G401 (cell line): ENCODE data around the gene LDLRAD4. TPM values are rescaled to one million over a fixed set of nuclear protein-coding genes. Genes with fewer than 3 reads are reported as not detected.

ENCODE experiments used
- DNase-seq: peaks from one replicate; pipeline ENCODE4 v3.0.0-alpha.2; 2015; ENCODE audit warnings: low spot score
- in situ Hi-C: cut with HindIII; loops from 2 replicates; pipeline ENCODE4 v1.10.0; 2016; ENCODE audit warnings: low sequenced_read_pairs, mixed read lengths
- total RNA-seq: library from RNA; depleted of rRNA; stranded (reverse); fragments of >200 nt; shearing (Covaris generic); gene quantifications from 2 replicates; pipeline ENCODE4 v1.2.3, GENCODE V29; 2014

LDLRAD4 gene
- total RNA-seq, 1 experiment from 2014 or later = not detected

DNA sequence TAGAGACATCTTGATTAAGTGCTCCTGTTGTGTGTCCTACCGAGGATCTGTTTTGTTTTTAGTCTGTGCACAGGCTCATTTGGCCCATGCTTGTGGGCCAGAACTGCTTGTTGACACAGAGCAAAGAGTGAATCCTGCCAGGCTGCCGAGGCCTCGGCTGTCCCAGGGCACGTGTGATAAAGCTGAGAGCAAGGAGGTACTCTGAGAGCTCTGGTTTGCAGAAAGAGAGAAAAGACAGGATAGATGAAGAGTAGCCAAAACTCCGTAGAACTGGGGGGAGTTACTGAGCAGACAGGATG is 332.7 kb downstream of the LDLRAD4 start:
- no peak for DNase-seq
- in situ Hi-C loops = no loop called here

DNA sequence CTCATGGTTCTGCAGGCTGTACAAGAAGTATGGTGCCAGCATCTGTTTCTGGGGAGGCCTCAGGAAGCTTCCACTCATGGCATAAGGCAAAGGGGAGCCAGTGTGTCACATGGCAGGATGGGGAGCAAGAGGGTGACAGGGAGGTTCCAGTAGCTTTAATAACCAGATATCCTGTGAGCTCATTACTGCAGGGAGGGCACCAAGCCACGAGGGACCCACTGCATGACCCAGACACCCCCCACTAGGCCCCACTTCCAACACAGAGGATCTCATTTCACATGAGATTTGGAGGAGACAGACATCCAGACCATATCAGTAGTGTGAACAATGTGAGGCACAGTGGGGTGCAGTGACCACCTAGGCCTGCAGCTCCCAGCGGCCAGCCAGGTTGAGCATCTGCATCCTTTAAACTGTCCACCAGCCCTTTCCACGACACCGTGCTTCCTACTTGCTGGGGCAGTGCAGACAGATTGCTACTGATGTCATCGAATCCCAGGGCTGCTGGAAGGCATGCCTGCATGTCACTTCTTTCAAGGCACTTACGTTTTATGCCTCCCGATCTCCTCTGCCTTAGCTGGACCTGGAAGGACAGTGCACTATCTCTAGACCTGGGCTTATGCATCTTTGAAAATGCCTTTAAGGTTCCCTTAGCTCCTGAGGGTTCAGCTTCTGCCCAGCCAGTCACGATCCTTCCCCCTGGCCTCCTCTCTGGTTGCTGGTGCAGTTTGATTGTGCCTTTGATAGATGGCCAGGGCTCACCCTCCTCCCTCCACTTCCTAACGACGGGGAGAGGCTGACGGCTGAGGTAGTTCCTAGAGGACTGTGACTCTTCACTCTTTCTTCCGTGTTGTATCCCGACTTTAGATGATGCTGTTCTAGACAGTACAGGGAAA is 333.5 kb downstream of the LDLRAD4 start:
- no peak for DNase-seq
- in situ Hi-C loops = no loop called here

DNA sequence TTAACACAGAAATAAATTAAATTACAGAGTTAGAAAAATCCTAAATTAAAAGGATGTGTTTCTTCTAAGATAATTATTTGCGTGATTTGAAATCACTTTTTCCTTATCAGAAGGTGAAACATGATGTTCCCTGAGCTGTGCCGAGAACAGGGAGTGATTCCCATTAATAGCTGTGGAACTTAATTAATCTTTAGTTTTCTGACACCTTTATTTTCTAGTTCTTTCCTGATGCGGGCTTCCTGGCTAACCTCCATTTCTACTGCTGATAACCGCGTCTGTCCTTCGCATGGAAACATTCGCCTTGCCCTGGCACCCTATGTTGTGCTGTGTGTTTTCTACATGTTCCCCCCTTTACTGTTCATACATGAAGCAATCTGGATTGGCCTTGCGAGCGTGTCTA is 334.9 kb downstream of the LDLRAD4 start:
- in situ Hi-C loops = no loop called here
- DNase-seq = no peak

DNA sequence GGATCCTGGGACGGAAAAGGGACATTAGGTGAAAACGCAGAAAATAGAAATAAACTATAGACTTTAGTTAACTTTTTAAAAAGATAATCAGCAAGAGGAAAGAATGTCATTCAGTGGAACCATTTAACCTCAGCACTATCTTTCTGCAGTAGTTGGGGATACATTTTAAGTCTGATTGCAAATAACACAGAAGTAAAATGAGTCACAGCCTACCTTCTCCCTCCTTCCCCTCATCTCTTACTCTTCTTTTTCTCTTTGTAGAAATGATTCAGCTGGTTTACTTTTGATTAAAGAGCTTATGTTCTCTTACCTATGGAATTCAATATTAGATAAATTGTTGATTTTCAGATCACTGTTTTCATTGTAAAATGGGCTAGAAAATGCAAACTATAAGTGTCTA is 336.6 kb downstream of the LDLRAD4 start:
- in situ Hi-C loops = no loop called here
- DNase-seq = no peak

GRCh38 chr18:13555865-13556264 is 337.3 kb downstream of the LDLRAD4 start:
- in situ Hi-C loops = no loop called here
- no peak for DNase-seq

GRCh38 chr18:13556502-13556901 is 337.9 kb downstream of the LDLRAD4 start:
- in situ Hi-C loops = no loop called here
- no peak for DNase-seq

GRCh38 chr18:13558124-13558523 is 339.6 kb downstream of the LDLRAD4 start:
- in situ Hi-C loops = no loop called here
- DNase-seq = peak; percentile 46

DNA sequence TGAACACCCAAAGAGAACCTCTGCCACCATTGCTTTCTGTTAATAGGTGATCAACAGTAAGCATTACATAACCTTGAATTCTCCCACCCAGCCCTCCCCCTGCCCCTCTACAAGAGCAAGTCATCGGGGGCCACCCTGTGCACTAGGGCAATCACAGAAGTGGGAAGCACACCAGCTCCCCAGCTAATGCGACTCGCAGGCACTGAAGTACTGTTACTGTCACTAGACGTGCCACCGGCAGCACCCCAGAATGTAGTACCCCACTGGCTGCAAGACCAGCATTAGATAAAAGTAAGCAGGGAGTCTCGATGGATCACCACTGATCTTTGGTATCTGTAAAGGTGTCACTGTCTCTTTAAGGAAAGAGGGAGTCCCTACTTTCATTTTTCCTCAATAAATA is 340.2 kb downstream of the LDLRAD4 start:
- in situ Hi-C loops = no loop called here
- no peak for DNase-seq

GRCh38 chr18:13559754-13560153 is 341.2 kb downstream of the LDLRAD4 start:
- no peak for DNase-seq
- in situ Hi-C loops = no loop called here

- no peak for DNase-seq
- in situ Hi-C loops = no loop called here
Observed at GRCh38 chr18:13560306-13560705, 341.7 kb downstream of the LDLRAD4 start.

GRCh38 chr18:13562494-13563029 is 344.0 kb downstream of the LDLRAD4 start:
- no peak for DNase-seq
- in situ Hi-C loops = no loop called here

GRCh38 chr18:13563390-13563805 is 344.8 kb downstream of the LDLRAD4 start:
- DNase-seq = no peak
- in situ Hi-C loops = no loop called here

DNA sequence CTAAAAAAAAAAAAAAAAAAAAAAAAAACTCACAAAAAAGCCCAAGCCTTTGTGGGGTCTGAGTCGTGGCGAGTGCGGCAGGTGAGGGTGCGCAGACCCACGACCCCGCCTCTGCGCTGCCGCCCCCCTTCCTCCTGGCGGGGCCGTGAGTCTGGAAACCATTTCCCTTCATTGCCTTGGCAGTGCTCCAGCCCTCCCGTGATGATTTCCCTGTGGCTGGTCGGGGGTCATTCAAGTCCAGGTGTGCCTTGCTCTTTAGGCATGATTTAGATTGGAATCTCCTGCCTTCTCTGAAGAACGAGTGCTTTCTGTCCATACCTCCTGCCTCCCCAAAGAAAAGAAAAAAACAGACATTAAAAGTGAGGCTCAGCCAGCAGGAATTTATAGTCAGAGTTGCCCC is 346.0 kb downstream of the LDLRAD4 start:
- DNase-seq = no peak
- in situ Hi-C loops = no loop called here

DNA sequence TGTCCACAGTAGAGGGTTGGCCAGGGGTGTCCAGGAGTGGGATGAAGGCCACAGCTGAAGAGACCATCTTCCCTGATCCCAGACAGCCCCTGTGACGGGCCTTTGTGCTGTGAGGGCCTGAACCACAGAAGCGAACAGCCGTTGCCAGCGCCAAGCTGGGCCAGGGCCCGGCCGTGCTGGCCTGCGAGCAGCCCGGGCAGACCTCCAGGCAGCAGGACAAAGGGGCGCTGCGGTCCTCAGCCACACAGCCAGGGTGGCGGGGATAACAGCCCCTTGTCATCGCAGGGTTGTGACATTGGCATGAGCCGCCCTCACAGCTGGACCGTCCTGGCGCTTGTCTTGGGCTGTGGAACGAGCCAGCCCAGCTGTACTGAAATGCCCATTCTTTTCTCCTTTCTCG is 346.7 kb downstream of the LDLRAD4 start:
- DNase-seq = peak; percentile 83
- in situ Hi-C loops = no loop called here

GRCh38 chr18:13566941-13567746 is 348.6 kb downstream of the LDLRAD4 start:
- DNase-seq = no peak
- in situ Hi-C loops = no loop called here

GRCh38 chr18:13568443-13569392 is 350.2 kb downstream of the LDLRAD4 start:
- in situ Hi-C loops = no loop called here

DNA sequence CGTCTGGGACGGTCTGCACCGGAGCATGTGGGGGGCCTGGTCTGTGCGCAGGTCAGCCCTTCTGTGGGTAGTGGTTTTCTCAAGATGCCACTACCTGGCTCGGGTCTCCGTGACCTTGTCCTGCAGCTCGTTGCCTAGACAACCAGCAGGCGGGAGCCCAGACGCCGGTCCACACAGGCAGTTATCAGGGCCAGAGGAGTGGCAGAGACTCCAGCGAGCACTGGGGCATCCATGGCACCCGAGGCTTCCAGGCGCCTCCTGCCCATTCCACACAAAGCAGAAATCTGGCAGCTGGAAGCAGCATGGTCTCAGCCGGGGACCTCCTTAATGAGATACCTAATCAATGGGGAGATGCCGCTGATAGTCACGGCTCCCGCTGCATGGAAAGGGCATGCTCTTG is 351.7 kb downstream of the LDLRAD4 start:
- in situ Hi-C loops = no loop called here
- peak; percentile 48 for DNase-seq

More at GRCh38 chr18:13568443-13569392, 350.2 kb downstream of the LDLRAD4 start:
- no peak for DNase-seq

DNA sequence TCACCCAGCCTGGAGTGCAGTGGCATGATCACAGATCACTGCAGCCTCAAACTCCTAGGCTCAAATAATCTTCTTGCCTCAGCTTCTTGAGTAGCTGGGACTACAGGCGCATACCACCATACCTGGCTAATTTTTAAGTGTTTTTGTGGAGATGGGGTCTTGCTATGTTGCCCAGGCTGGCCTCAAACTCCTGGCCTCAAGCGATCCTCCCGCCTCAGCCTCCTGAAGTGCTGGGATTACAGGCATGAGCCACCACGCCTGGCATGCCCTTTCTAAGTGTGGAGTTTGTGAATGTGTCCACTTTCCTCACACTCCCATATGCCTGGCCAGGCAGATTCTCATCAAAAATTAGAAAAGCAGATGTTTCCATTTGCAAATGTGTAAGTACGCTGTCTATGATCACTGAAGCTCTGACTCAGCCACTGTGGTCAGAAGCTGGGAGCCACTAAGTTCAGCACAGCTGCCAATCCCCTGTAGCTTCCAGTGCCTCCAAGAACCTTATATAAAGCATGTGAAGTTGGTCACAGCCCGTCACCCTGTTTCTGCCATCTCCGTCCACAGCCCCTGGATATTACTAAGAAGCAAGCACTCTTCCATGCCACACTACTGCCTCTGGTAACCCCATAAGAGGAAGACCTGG is 352.4 kb downstream of the LDLRAD4 start:
- in situ Hi-C loops = no loop called here
- no peak for DNase-seq

GRCh38 chr18:13572148-13572547 is 353.6 kb downstream of the LDLRAD4 start:
- in situ Hi-C loops = no loop called here
- DNase-seq = no peak
